ENCODE measurements around the gene WDR1.

Gene WDR1

GRCh38 chr4:10114607-10115006, 2.0 kb downstream of the WDR1 start:
- DNase-seq (ENCODE audit: low read depth, low spot score), result no peak

- no peak for DNase-seq (ENCODE audit: low read depth, low spot score)
These were observed 2.5 kb downstream of the WDR1 start for GRCh38 chr4:10114147-10114546.

GRCh38 chr4:10113362-10114047, 3.1 kb downstream of the WDR1 start:
- no peak for DNase-seq (ENCODE audit: low read depth, low spot score)

- no peak for DNase-seq (ENCODE audit: low read depth, low spot score)
These were observed 3.8 kb downstream of the WDR1 start for GRCh38 chr4:10112658-10113284.

- DNase-seq (ENCODE audit: low read depth, low spot score), result no peak
These were observed 5.4 kb downstream of the WDR1 start for GRCh38 chr4:10111067-10111801.

GRCh38 chr4:10109995-10110670, 6.5 kb downstream of the WDR1 start:
- DNase-seq (ENCODE audit: low read depth, low spot score), result no peak

GRCh38 chr4:10108818-10109783, 7.5 kb downstream of the WDR1 start:
- DNase-seq (ENCODE audit: low read depth, low spot score), result no peak

GRCh38 chr4:10108391-10108790, 8.2 kb downstream of the WDR1 start:
- DNase-seq (ENCODE audit: low read depth, low spot score), result no peak

- DNase-seq (ENCODE audit: low read depth, low spot score), result no peak
These were observed 9.2 kb downstream of the WDR1 start for GRCh38 chr4:10107111-10108091.

- DNase-seq (ENCODE audit: low read depth, low spot score), result no peak
These were observed 10.1 kb downstream of the WDR1 start for GRCh38 chr4:10106421-10107039.

- no peak for DNase-seq (ENCODE audit: low read depth, low spot score)
These were observed 10.7 kb downstream of the WDR1 start for GRCh38 chr4:10105920-10106319.

GRCh38 chr4:10105421-10105820, 11.2 kb downstream of the WDR1 start:
- DNase-seq (ENCODE audit: low read depth, low spot score), result no peak

GRCh38 chr4:10104991-10105276, 11.7 kb downstream of the WDR1 start:
- DNase-seq (ENCODE audit: low read depth, low spot score), result no peak

- DNase-seq (ENCODE audit: low read depth, low spot score), result no peak
These were observed 12.2 kb downstream of the WDR1 start for GRCh38 chr4:10104211-10104990.

GRCh38 chr4:10102474-10103332, 13.9 kb downstream of the WDR1 start:
- no peak for DNase-seq (ENCODE audit: low read depth, low spot score)

- DNase-seq (ENCODE audit: low read depth, low spot score), result no peak
These were observed 14.7 kb downstream of the WDR1 start for GRCh38 chr4:10101671-10102473.

- DNase-seq (ENCODE audit: low read depth, low spot score), result no peak
These were observed 15.8 kb downstream of the WDR1 start for GRCh38 chr4:10100734-10101216.
